Uterus (tissue), 2 donors: ENCODE data around the gene TIPARP.

Experiments
- POLR2A ChIP-seq, 2 donors: fragments of 450-650 bp; IDR thresholded peaks; one replicate each; pipeline ENCODE4 v1.6.1; 2016; ENCODE audit warnings: antibody characterized with exemption in 2 of 2, mild to moderate bottlenecking in 1 of 2, moderate library complexity in 1 of 2
- TF ChIP-seq, protein P1 (sequence below), 4 experiments: fragments of 200-600 bp in 2 of 4; fragments of 450-650 bp in 2 of 4; sonication (generic) in 2 of 4; IDR thresholded peaks; one replicate each; pipeline ENCODE4 v1.5.1; 2016 to 2019; ENCODE audit warnings: antibody characterized with exemption in 4 of 4, mild to moderate bottlenecking in 2 of 4, moderate library complexity in 1 of 4

DNA sequence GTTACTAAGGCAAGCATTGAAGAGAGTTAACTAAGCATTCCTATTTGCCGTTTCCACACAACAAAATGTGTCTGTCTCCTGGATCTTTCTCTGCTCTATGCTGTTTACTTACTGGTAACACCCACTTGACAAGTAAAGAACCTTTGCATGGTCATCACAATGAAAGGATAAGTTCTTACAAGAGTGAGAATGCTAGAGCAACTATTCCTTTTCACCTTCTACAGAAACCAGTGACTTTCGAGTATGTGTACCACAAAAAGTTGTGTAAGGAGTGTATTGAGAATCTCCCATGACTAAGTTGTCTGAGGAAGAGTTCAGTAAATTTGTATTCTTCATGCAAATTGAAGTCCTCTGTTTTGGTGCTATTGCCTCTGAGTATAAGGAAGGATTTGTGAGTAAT, 10.8 kb downstream of the TIPARP start:
- TF ChIP-seq POLR2A (IDR thresholded peaks at IDR 0.05): no peak
- TF ChIP-seq, protein P1, sequence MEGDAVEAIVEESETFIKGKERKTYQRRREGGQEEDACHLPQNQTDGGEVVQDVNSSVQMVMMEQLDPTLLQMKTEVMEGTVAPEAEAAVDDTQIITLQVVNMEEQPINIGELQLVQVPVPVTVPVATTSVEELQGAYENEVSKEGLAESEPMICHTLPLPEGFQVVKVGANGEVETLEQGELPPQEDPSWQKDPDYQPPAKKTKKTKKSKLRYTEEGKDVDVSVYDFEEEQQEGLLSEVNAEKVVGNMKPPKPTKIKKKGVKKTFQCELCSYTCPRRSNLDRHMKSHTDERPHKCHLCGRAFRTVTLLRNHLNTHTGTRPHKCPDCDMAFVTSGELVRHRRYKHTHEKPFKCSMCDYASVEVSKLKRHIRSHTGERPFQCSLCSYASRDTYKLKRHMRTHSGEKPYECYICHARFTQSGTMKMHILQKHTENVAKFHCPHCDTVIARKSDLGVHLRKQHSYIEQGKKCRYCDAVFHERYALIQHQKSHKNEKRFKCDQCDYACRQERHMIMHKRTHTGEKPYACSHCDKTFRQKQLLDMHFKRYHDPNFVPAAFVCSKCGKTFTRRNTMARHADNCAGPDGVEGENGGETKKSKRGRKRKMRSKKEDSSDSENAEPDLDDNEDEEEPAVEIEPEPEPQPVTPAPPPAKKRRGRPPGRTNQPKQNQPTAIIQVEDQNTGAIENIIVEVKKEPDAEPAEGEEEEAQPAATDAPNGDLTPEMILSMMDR (IDR thresholded peaks at IDR 0.05): no peak
